Activated gamma-delta T cell treated with Interleukin-2 at 50 U/mL for 16 hours (primary cell): ENCODE measurements around the gene LRIT1.

Source experiments
- DNase-seq: peaks from one replicate; pipeline ENCODE4 v3.0.0-alpha.2; 2020

Gene LRIT1

DNA sequence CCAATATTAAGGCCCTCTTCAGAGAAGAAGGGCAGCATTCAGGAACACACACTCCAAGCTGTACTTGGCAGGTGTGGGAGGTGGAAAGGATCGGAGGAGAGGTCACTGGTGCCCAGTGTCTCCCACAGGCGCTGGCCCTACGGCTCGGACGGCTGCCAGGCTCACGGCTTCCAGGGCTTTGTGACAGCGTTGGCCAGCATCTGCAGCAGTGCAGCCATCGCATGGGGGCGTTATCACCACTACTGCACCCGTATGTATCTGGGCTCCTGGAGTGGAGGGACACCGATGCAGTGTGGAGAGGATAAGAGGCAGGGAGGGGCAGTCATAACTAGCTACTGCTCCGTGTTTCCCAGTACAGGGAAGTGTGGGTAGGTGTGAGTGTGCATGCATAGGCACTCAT, 7.4 kb upstream of the LRIT1 start:
- DNase-seq = no peak

DNA sequence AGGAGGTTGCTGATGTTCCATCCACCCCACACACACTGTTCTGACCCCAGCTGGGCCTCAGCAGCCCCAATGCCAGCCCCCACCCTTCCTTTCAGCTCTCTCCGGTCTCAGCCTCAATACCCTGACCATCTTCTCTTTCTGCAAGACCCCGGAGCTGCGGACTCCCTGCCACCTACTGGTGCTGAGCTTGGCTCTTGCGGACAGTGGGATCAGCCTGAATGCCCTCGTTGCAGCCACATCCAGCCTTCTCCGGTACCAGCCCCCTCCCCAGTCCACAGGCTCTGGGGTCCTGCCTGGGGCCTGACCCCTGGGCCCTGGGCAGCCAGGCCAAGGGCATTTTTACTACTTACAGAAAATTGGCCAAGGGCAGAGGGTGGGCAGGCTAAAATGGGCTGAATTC, 6.2 kb upstream of the LRIT1 start:
- no peak for DNase-seq

DNA sequence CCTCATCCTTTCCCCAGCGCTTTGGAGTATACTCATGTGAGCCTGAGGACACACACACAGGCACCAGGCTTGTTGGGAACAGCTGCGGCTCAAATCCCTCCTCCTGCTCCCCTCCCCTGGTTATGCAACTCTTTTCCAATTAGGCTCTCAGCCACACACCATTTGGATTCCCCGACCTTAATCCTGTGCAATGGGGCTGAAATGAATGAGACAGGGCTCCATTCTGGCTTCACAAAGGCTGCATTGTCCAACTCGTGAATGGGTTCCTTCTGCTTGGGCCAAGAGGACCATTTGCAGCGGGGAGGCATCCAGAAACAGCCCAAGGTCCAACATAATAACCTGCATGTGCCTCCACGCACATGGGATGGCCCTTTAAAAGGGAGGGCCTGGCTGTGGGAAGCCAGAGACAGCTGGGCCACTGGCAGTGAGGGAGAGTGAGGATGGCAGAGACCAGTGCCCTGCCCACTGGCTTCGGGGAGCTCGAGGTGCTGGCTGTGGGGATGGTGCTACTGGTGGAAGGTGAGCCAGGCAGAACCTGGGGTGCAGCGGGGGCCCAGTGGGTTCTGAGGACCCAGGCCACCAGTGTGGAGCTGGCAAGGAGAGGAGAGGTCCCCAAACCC, 3.4 kb upstream of the LRIT1 start, which contains the start of gene RGR:
RGR (plus strand) TSS at position 403 of the 620 bp plus-strand sequence; CDS start at position 441, 38 bp downstream.
- no peak for DNase-seq

DNA sequence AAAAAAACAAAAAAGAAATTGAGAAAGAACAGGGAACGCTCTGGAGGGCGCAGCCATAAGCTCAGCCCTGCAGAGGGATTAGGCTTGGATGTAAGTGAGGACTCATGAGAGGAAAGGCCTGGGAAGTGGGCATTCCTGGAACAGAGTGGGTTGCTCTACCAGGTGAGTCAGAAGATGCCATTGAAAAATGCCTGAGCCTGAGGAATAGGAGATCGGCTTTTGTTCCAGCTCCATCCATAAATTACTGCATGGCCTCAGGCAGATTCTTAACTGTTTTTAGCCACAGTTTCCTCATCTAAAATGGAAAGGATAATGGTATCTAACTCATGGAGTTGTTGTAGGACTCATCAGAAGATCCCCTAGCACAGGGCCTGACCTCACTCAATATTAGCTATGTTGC, 2.4 kb upstream of the LRIT1 start:
- DNase-seq = no peak

DNA sequence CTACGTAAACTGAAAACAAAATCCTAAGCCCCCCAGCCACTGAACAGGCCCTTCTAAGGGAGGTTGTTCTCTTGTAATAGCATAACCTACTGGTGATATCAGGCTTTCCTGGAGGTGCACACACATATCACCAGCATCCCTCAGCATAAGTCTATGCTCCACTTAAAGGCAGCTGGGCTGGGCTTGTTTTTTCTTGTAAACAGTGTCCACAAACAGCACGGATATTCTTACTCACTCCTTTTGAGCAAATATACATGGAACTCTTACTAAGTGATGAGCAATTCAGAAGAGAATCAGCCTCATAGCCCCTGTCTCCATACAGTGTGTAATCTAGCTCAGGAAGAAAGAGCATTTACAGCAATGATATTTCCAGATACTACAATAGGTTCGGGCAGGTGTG, 2.4 kb downstream of the LRIT1 start:
- DNase-seq = no peak

DNA sequence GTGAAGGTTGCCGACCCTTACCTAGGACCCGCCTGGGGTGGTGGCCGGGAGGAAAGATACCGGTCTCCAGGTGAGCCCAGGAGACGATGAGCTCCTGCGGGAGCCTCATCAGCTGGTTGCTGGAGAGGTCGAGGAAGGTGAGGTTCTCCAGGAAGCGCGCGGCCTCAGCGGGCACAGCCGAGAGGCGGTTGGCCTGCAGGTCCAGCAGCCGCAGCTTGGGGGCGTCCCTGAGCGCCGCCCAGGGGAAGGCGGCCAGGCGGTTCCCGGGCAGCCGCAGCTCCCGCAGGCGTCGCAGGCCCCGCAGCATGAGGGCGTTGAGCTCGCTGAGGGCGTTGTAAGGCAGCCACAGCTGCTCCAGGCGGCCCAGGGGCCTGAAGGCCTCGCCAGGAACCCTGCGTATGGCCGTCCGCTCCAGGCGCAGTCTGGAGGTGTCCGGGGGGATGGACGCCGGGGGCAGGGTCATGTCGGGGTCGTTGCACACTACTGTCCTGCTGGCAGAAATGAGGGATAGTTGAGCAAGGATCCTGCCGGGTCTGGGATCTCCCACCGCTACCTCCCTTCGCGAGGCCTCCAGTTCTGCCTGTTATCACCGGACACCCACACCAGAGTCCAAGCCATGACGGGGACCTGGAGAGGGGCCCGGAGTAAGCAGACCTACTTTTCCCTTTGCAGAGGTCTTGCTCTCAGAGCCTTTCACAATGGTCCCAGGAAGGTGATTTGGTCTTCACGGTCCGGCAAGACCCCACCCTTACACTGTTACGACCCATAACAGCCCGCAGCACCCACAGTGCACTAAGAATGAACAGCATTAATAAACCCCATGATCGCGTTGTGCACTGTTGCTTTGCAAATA, 3.9 kb downstream of the LRIT1 start:
- DNase-seq = no peak

DNA sequence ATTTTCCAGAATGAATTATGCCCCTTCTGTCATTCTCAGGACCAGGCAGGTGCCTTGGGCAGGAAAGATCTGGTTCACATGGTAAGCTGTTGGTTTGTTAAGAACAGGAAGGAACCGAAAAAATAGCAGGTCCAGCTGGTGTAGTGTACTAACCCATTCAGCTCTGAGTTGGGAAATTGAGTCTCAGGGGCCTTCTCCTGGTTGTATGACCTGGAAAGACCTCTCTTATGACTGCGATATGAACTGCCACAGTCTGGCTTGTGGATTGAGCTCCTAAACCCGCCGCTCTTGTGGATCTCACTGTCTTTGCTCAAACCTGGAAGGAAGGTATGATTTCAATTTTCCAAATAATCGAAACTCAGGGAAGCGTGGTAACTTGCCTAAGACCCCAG, 4.5 kb downstream of the LRIT1 start:
- DNase-seq = no peak

DNA sequence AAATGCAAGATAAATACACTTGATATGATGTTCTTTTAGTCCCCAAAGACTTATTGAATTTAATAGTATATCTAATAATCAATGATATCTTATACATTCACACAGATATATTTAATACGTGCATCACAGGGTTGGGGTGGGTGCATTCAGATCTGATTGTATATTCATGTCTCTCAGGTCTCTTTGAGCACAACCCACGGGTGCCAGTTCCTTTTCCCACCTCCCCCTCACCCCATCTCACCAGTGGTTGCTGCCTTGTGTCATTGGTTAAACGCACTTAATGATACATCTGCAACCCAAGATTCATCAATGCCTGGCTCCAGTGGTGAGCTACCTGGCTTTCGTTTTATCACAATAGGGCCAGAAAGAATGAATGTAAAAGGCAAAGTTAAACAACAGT, 6.2 kb downstream of the LRIT1 start:
- DNase-seq = no peak

DNA sequence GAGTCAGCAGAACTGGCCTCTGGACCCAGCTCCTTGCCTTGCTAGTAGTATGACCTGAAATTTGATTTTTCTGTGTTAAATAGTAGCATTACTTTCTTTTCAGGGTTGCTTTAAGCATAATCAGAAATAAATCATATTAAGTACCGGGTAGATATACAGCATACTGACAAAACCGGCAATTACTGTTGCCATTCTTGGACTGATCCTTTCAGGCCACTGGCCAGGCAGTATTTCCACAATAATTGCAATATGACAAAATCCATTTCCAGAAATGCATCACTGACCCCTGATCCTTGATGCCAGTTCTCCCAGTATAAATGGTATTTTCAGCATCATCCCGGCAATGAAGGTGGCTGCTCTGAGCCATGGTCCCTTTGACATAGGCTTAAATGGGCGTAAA, 6.9 kb downstream of the LRIT1 start:
- no peak for DNase-seq

DNA sequence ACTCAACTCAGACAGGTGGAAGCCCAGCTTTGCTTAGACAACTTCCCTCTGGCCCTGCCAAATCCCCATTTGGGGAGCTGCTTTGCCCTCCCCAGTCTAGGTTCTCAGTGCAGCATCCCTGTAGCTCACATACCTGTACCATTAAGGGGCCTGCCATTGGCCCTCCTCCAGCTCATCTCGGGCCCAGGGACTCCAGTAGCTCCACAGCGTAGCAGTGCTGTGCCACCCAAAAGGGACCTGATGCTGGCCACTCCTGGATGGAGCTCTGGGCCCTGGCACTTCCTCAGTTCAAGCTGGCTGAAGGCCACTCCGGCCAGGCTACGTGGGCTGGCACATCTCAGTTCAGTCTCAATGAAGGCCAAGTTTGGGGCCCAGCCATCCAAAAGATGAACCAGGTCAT, 7.4 kb downstream of the LRIT1 start:
- no peak for DNase-seq

DNA sequence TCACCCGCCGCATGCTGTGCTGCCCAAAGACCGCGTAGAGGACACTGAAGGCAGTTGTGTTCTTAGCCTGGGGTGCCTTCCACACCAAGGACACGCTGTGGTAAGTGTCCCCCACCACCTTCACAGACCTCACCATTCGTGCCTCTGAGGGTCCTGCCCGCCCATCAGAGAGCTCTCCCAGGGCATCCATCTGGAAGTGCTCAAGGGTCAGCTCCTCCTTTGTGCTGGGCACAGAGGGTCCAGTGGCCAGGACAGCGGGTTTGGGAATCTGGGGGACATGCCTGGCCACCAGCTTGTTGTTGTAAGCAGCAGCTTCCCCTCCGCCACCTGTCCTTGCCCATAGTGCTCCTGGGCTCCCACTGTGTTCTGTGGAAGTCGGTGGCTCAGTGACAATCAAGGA, 9.0 kb downstream of the LRIT1 start:
- DNase-seq = no peak

DNA sequence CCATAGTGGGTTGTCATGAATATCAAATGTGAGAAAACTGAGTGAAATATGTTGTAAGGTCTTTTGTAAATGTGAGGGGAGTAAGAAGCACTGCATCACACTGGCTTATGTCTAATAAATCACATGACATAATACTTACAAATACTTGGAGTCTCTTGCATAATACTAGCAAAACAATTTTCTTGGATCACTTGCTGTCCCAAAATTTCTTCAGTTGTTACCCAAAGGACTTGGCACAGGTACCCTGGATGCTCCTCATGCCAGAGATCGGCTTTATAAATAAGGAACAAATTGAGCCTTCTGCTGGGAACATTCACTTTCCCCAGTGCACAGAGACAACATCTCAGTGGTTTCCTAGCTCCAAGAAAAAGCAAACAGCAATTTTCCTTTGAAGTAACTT, 11.0 kb downstream of the LRIT1 start:
- no peak for DNase-seq

DNA sequence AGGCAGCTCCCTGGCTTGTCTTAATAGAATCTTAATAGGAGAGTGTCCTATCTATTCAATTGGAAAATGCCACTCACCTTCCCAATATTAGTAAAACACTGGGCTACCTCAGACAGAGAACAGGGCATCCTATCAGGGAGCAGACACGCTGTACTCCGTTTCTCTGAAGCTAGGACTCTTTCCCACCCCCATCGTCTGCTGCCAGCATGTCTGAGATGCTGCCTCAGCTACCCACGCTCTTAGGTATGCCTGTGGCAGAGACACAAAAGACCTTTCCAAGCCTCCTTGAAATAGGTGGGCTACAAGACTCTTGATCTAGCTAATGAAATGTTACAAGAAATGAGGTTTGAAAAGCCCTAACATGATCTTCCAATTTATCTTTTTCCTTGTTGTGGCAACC, 13.5 kb downstream of the LRIT1 start:
- no peak for DNase-seq

DNA sequence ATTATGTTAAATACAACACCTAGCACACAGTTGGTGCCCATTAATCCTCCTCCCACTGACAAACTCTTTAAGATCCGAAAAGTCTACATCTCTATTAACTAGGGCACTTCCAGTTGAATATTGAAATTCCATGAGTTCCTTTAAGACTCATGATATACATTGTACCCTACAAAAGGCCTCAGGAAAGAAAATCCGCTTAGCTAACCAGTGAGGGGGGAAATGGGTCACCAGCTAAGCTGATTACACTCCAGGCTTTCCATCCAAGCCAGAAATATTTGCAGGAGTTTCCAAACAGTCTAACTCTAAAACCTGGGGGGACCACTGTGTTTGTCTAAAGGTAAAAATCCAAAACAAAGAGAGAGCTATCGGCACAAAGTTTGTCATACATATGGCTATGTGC, 14.7 kb downstream of the LRIT1 start:
- DNase-seq = no peak

DNA sequence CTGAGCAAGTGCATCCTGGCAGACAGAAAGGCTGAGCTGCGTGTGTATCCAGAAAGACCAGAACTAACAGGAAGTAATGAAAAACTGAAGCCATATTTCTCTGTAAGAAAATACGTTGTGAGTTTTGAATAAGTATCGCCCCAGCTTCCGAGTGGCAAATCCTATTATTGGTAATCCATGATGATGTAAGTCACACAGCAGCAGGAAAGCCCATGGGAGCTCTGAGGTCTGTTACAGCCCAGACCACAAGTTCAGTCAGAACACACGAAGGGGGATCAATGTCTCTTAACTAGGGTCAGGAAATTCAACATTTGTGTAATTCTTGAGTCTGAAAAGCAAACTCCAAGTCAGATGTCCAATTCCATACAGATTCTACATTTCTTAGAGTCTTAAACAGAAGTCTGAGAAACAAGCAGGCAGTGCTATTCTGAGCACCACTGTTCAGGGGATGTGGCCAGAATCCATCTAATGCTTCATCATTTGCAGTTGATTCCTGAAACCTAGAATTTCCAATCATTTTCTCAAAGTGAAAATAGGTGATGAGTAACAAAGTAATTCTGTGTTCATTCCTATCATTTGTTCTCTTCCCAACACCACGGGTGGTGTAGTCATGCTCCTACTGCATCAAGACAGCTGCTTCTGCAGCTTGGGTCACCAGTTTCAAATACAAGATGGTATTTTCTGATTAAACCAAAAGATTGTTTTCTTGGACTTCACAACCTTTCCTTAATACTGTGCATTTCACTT, 15.7 kb downstream of the LRIT1 start, which contains the start of gene LRIT2:
LRIT2 (minus strand) TSS at position 118 of the 747 bp plus-strand sequence; CDS start at position 94, 24 bp downstream.
- no peak for DNase-seq

DNA sequence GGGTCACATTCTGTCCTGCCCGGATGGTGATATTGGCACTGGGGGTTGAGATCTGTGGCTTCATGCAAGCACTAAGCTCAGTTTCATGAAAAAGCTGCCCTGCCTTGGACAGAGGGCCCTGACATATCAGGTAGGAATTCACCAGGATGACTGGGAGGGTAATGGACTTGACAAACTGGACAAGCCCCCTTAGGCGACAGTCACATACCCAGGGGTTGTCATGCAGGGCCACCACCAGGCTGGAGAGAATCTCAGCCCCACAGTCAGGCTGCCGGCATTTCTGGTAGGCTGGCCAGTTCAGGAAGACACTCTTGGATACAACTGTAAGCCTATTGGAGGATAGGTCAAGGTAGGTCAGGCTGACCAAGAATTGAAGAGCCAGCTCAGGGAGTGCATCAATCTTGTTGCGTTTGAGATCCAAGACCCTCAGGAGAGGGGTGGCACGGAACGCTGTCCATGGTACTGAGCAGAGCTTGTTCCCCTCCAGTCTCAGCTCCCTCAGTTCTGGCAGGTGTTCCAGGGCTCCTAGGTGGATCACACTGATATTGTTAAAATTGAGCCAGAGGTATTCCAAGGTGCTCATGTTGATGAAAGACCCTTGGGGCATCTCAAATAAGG, 16.8 kb downstream of the LRIT1 start:
- no peak for DNase-seq

DNA sequence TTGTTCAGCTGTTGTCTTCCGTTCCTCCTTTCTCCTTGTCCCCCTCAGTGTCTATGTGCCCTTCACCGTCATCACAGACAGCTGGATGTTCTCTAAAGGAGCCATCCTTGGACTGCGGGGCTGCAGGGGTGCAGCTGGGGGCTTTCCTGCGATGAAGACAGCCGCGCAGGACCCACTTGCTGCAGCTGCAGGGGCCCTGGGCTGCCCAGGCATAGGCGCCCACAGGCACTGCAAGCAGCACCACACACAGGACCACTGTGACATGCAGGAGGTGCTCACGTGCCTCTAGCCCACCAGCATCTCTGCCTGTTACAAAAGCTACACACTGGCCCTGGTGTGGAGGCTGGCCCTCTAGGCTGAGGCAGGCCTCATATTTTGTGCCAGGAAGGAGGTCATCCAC, 19.4 kb downstream of the LRIT1 start:
- DNase-seq = no peak

DNA sequence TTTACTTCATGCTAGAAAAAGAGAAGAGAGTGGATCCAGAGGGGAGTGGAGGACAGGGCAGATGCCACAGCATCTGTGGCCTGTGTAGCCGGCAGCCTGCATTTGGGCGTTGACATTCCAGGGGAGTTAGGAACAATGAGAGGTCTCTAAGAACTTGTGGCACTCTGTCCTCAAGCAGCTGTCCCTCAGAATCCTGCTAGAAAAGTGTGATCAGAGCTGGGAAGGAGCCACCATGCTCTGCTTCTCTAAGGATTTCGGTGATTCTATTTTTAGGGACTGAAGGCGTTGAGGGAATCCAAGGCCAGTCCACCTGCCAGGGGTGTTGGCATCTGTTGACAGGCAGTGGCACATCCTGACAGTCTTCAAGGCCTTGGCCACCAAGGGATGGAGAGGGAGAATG, 23.6 kb downstream of the LRIT1 start:
- DNase-seq = no peak

DNA sequence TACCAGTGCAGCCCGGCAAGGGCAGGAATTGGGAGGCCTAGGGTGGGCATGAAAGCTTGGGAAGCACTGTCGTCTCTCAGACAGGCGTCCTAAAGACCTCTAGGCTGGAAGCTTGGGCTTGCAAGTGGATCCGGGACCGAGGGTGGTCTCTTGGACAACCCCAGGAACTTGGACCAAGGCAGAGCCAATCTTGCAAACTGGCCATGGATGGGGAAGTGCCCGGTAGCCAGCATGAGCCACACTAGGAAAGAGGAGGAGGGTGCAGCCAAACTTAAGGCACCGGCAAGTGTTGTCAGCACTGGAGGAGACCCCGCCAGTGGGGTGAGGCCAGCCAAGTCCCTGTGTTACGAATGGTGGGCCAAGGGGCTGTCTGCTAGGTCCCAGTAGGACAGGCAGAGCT, 24.5 kb downstream of the LRIT1 start:
- no peak for DNase-seq

DNA sequence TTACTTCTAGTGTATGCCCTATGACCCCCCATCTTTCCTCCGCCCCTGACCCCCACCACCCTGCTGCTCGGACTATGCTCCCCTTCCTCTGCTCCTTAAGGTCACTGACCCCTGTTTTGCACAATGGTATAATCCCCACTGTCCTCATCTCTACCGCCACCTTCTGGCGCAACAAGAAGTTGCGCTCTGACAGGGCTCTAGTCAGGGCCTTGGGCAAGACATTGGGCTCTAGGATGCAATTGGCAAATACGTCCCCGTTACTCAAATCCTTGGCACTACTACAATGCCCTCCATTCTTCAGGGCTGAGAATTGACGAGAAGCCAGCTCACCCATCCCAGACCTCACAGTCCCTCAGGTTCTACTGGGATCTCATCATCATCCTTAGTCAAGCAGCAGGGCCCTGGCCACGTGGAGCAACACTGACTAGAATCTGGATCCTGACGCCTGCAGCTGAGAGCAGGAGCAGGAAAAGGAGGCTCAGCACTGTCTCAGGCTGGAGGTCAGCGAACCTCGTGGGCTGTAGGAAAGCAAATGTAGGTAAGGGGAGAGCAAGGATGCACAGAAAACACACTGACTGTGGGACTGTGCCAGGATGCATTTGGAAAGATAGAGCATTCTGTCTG, 26.6 kb downstream of the LRIT1 start:
- DNase-seq = peak; percentile 24

DNA sequence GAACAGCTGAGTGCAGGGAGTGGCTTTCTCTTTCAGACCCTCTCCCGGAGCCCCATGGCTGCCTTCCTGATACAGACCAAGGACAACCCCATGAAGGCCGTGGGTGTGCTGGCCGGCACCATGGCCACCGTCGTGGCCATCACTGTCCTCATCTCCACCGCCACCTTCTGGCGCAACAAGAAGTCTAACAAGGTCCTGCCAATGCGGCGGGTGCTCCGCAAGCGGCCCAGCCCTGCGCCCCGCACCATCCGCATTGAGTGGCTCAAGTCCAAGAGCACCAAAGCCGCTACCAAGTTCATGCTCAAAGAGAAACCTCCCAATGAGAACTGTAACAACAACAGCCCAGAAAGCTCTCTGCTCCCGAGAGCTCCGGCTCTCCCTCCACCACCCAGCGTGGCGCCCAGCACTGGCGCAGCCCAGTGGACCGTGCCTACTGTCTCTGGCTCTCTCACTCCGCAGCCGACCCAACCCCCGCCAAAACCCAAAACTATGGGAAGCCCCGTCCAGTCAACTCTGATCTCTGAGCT, 27.2 kb downstream of the LRIT1 start:
- no peak for DNase-seq

DNA sequence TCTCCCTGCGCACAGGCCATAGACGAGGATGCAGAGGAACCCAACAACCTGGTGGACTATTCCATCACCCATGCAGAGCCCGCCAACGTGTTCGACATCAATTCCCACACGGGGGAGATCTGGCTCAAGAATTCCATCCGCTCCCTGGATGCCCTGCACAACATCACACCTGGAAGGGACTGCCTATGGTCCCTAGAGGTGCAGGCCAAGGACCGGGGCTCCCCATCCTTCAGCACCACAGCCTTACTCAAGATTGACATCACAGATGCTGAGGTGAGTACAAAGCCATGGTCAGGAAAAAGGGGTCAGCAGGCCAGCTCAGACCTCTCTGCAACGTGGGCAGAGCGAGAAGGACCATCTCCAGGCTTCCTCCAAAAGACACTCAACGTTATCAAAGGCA, 28.3 kb downstream of the LRIT1 start:
- no peak for DNase-seq

DNA sequence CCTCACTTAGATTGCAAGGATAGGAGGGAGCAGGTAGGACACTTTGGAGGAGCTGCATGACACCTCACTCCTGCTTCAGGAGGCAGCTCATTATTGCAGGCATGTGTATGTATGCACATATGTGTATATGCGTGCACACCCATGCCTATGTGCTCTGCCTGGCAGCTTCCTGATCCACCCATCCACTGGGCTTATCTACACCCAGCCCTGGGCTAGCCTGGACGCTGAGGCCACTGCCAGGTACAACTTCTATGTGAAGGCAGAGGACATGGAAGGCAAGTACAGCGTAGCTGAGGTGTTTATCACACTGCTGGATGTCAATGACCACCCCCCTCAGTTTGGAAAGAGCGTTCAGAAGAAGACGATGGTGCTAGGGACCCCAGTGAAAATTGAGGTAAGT, 29.3 kb downstream of the LRIT1 start:
- DNase-seq = no peak
